HK-2 (cell line): ENCODE data around the gene TAPBP.
"Not testable (repeated sequence)": the region's sequence is repeated elsewhere in the genome, so short reads cannot be mapped to it uniquely, and the experiment has no call there.

Source experiments
- DNase-seq: peaks from one replicate; pipeline ENCODE4 v3.0.0-alpha.2; 2018; ENCODE audit not compliant: unreplicated experiment

TAPBP gene

DNA sequence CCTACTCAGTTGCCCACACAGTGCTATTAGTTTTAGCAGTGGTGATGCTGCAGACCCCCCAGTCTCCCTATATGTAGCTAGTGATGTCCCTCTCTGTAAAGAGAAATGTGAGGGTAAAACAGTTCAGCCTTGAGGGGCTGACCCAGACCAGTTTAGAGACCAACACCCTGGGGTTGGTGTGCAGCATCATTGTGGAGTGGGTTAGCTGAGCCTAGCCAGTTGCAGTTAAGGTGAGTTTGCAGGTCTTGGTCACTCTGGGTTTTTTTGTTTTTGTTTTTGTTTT, 37.4 kb downstream of the TAPBP start:
- DNase-seq: no peak

DNA sequence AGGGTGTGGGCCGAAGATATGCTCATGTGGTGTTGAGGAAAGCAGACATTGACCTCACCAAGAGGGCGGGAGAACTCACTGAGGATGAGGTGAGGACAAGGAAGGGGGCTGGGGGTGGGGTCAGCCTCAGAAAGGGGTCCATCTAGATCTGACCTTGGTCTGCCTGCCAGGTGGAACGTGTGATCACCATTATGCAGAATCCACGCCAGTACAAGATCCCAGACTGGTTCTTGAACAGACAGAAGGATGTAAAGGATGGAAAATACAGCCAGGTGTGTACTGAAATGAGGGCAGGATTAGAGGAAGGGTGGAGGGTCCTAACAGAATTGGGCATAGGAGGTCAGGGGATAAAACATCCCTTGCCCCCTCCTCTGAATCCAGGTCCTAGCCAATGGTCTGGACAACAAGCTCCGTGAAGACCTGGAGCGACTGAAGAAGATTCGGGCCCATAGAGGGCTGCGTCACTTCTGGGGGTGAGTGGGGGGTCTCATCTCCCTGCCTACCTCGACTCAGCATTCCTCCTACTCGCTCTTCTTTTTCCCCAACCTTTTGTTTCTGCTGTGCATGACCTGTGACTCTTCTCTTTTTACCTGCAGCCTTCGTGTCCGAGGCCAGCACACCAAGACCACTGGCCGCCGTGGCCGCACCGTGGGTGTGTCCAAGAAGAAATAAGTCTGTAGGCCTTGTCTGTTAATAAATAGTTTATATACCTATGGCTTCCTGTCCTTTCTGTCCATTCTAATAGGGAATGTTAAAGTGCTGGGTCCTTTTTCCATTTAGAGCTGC, 37.9 kb downstream of the TAPBP start:
- DNase-seq: not testable (repeated sequence)

DNA sequence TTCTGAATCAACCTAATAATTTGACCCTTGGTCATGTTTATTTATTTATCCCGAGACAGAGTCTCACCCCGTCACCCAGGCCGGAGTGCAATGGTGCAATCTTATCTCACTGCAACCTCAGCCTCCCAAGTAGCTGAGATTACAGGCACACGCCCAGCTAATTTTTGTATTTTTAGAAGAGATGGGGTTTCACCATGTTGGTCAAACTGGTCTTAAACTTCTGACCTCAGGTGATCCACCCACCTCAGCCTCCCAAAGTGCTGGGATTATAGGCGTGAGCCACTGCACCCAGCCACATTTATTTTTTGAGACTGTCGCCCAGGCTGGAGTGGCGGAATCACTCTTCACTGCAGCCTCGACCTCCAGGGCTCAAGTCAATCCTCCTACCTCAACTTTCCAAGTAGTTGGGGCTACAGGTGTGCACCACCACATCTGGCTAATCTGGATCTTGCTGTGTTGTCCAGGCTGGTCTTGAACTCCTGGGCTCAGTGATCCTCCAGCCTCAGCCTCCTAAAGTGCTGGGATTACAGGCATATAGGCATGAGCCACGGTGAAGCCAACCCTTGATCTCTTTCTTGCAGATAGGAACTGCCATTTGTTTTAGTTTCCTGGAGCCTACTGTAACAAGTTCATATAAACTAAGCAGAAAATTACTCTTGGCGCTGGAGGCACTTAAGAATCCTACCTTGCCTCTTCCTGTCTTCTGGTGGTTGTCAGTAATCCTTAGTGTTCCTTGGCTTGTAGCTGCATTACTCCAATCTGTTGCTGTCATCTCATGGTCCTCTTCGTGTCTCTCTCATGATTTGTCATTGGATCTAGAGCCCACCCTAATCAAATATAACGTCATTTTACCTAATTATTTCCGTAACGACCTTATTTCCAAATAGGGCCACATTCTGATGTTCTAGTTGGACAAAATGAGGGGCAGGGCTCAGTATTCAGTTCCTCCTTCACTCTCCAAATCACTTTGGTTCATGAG, 39.7 kb downstream of the TAPBP start:
- no peak for DNase-seq

DNA sequence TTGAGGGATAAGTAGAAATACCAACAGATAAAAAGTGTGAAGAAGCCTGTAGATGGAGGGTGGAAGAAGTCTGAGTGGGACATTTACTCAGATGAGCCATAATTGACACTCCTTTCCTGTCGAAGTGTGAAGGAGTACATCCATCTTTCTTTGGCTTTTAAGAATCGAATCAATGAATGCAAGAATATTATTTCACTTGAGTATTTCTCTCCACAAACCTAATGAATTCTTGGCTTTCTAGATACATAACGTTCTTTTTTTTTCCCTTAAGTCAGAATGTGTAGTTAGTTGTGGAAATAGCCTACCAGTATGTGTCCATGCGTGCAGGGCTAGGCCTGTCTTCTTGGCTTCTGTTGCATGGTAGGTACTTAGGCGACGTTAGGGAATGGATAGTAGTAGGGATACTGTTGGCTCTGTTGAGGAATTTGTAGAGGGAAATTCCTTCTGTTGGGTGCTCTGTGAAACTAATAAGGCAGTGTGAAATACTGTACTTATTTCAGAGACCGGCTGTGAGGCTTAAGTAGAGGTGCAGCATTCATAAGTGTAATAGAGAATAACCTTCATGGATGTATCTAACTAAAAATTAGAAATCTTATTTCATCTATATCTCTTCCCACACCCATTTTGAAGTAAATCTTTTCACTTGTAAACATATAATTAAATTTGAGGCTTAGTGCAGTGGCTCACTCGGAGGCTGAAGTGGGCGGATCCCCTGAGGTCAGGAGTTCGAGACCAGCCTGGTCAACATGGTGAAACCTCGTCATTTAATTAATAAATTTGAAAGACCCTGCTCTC, 40.6 kb downstream of the TAPBP start:
- DNase-seq: no peak

DNA sequence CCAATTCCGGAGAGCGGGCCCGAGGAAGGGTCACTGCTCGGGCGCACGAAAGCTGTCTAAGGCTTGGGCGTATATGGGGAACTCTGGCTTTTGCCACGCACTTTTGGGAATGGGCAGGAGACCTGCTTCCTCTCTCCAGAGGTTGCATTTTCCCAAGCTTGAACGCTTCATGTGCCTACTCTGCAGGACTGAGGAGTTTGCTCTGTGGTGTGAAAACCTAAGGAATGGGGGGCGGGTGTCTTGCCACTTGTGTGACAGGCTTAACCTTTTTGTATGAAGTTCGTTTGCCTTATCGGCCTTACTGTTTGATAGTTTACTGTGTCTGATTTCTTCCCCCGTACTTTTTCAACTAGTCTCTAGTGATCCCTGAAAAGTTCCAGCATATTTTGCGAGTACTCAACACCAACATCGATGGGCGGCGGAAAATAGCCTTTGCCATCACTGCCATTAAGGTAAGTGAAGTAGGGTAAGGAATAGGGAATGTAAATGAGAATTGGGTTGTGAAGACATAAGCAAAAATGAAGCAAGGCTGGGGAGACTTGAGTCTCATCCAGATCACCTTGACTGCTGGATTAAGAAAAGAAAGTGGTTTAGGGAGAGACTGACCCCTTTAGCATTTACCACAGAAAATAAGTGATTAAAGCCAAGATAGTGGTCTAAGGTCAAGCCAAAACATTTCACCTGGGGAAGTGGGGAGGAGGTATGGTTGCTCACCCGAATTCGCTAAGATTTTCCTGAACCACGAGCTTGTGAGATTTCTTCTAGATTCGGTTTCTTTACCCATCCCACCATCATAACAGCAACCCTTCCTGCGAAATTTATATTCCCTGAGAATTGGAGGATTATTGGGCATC, 41.4 kb downstream of the TAPBP start:
- no peak for DNase-seq

DNA sequence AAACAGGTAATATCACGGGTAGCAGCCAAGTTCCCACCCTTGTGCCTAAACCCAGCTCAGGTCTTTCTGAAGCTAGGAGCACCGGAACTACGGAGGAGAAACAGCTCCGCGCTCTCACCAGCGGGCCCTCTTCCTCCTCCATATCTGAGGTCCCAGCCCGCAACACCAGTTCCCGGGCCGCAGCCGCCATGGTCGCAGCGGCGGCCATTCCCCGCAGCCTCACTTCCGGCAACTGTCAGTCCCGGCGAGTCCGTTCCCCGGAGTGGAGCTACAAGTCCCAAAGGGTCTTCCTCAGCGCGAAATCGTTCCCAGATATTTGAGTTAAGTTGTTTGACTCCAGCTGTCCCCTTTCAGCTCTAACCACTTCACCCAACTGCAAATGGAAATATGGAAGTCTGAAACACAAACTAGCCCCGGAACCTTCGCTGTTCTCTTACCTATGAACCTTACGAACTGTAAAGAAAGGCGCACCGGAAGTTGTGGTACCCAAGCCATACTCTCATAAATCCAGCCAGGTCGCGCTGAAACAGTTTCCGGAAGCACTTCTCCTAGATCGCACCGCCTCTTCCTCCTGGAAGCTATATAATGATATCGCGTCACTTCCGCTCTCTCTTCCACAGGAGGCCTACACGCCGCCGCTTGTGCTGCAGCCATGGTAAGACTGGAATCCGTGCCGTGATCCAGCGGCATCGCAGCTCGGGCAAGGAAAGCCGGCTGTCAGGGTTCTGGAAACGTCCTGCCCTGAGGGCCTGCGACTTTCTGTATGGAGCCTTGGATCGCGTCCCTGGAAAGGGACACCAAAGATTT, 42.2 kb downstream of the TAPBP start, which contains the start of the genes RPS18 and VPS52:
Gene RPS18, plus strand, starts transcription at position 608 of the 807 bp plus-strand sequence. Its CDS starts 45 bp downstream, at position 653.
Gene VPS52, minus strand, starts transcription at position 409 of the 807 bp plus-strand sequence. Its CDS starts 201 bp downstream, at position 208.
- peak; percentile 90 for DNase-seq

DNA sequence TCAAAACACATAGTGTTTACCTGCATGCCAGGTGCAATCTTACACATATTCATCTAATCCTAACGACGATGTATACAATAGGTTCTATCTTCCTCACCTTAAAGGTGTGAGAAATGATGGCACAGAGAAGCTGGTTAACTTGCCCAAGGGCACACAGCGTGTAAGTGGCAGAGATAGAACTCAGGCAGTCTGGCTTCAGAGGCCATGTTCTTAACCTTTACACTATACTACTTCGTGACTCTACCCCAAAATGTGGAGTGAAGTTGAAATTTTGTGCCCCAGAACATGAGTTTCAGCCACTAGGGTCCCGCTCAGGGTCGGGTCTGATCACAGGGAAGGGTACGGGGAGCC, 42.8 kb downstream of the TAPBP start:
- DNase-seq: no peak

DNA sequence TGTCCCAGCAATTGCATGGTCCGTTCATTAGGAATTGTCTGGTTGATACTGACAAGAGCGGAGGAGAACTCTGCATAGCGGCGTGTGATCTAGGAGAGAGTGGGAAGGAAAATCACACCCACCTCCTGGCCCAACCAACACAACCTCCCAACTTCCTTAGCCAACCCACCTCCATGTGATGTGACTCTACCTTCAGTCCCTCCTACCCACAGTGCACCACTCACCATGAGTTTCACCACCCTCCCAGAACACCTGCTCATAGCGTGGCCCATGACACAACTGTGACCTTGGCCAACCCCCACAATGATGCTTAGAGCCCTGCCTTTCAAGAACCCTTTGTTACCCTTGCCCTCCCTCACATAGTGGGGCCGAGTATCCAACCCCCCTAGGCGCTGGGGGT, 49.9 kb downstream of the TAPBP start:
- no peak for DNase-seq

DNA sequence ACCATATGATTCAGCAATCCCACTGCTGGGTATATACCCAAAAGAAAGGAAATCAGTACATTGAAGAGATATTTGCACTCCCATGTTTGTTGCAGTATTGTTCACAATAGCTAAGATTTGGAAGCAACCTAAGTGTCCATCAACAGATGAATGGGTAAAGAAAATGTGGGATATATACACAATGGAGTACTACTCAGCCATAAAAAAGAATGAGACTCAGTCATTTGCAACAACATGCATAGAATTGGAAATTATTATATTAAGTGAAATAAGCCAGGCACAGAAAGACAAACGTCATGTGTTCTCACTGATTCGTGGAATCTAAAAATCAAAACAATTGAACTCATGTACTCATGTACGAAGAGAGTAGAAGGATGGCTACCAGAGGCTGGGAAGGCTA, 51.4 kb downstream of the TAPBP start:
- not testable (repeated sequence) for DNase-seq

DNA sequence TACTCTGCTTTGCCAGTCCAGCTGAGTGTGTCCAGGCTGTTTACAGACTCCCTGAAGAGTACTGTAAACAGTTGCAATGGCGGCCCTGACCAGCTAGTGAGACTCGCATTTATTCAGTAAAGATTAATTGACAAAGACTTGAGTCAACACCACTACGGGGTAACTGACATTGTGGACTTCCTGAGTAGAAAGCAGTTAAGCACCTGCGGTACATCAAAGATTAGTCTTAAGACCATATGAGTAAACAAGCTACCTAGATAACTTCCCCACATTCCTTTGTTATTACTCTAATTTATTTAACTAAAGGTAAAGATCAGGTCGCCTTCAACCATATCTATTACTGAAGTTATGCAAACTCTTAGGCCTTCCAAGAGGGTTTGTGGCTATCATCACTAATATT, 54.8 kb downstream of the TAPBP start:
- DNase-seq: no peak

DNA sequence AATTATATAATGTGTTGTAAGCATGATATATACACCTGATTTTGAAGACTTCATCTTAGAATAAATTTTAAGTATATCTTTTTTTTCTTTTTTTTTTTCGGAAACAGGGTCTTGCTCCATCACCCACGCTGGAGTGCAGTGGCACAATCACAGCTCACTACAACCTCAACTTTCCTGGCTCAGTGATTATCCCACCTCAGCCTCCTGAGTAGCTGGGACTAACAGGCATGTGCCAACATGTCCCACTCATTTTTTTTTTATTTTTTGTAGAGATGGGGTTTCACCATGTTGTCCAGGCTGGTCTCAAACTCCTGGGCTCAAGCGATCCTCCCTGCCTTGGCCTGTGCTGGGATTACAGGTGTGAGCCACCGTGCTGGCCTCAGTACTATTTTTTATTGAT, 59.3 kb downstream of the TAPBP start:
- DNase-seq: no peak

DNA sequence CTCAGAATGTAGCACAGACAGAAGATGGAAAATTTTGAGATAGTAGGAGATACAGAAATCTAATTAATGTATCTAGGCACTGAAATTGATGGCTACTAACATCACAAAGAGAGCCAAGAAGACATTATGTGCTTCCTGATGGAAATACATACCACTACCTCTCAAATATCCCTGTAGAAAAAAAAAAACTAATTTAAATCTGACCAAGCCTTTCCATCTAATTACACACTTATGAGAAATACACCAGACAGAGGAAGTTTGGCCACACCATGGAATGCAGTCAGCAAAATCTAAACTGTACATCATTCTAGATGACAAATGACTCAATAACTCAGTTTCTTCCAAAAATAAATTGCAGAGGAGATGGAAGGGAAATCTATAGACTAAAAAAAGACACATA, 61.1 kb downstream of the TAPBP start:
- DNase-seq: no peak

DNA sequence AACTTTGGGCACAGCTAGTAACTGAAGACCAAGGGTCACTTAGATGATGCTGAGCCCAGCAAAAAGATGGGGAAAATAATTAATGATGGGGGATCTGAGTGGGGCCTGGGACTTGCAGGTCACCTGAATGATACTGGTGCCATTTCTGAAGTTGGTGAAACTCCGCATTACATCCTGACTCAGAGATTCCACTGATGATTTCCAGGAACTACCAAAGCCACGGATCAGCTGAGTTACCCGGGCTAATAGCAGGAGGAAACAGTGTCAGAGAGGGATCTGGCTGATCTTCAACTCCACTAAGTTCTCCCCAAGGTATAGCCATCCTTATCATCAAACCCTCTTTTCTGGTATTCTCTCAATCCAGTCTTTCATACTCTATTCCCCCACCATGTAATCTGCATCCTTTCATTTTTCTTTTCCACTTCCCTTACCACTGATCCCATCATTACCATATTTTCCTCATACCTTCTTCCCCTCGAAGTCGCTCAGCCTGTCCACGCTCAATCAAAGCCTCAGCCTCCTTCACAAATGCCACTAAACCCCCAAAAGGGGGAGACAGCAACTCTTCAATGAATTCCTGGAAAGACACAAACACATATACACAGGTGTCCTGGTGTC, 62.4 kb downstream of the TAPBP start:
- DNase-seq: no peak

DNA sequence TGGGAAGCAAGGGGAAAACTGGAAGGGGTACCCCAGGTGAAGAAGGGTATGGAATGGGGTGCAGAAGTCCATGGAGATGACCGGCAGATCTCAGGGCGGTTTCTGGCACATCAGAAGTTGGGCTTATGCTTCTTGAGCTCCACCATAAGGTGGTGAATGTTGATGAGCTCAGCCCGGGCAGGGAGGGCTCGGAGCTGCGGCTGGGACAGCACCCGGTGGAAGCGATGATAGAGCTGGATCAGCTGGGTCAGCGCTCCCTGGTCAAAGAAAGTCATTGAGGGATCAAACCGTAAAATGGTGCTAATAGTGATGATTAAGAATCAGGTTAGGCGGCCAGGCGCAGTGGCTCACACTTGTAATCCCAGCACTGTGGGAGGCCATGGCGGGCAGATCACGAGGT, 63.1 kb downstream of the TAPBP start:
- no peak for DNase-seq

DNA sequence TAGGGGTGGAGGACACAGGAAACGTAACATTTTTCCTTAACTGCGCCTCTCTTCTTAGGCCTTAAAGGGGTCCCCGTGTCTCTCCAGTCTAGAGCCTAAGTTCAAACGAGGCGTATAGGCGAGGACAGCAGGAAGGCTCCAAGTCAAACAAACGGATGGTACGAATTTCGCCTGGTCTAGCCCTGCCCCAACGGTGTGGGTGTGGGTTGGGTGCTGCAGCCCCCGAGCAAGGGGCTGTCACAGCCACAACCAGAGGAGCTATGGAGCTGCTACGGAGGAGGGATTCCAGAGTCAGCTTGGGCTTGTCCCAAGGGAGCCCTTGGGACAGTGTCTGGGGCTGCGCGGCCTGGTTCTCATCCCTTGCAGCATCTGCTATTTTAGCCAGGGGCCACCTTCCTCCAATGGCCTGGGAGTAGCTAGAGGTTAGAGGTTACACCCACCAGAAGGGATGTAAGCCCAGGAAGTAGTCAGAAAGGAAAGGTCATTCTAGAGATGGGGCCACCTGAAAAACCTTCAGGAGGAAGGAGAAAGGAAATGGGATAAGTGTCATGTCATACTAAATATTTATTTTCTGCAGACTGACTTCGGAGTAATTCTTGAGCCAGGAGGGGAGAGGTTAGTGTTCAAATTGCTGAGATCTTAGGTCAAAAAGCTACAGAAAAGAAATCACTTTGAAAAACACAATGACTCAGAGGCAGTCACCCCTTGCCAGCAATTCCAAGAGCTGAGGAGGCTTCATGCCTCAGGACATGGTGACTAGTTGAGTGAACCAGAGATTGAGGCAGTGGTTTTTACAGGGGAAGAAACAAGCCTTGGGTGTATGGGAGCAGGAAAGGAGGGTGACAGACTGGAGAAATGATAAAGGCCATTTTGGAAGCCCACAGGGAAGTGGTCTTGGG, 63.9 kb downstream of the TAPBP start:
- DNase-seq: peak; percentile 41
